Stimulated activated memory B cell treated with anti-CD40 and anti-IgM and Interleukin-4, amounts not matched to agents 10 μg/mL and 1 μg/mL and 100 μg/mL, for 72 hours (primary cell): Measurements from ENCODE around the gene ENTPD5.
"Not testable (repeated sequence)": the region's sequence is repeated elsewhere in the genome, so short reads cannot be mapped to it uniquely, and the experiment has no call there.

ENCODE experiments used
- ATAC-seq: fragments of 150-1000 bp; cut with Tn5 transposase; 2 replicates; pipeline ENCODE4 v1.10.0; 2021
- H3K27ac Mint-ChIP-seq: one replicate; pipeline ENCODE4 v1.8.0; 2022; ENCODE audit warnings: mild to moderate bottlenecking, mixed read lengths
- H3K27me3 Mint-ChIP-seq: one replicate; pipeline ENCODE4 v1.8.0; 2022; ENCODE audit warnings: mixed read lengths
- H3K36me3 Mint-ChIP-seq: one replicate; pipeline ENCODE4 v1.8.0; 2022; ENCODE audit warnings: mixed read lengths
- H3K4me1 Mint-ChIP-seq: one replicate; pipeline ENCODE4 v1.8.0; 2022; ENCODE audit warnings: mixed read lengths
- H3K4me3 Mint-ChIP-seq: one replicate; pipeline ENCODE4 v1.8.0; 2022; ENCODE audit warnings: mild to moderate bottlenecking, moderate library complexity, mixed read lengths
- H3K9me3 Mint-ChIP-seq: one replicate; pipeline ENCODE4 v1.8.0; 2022; ENCODE audit warnings: mixed read lengths

ENTPD5 gene

GRCh38 chr14:74019408-74020137, 485 bp upstream of the ENTPD5 start:
- Mint-ChIP-seq H3K27me3 (no peaks in the 10 kb centered on the region), H3K27ac (peak overlapping the region; percentile 92), H3K36me3 (no peaks in the 10 kb centered on the region), H3K4me1 (peaks cover 16% of the 10 kb centered on the region), H3K4me3 (peak overlapping the region; percentile 91), H3K9me3 (no peaks in the 10 kb centered on the region)
- no peak for ATAC-seq

GRCh38 chr14:74018174-74018585, 908 bp downstream of the ENTPD5 start:
- no peak for ATAC-seq
- H3K9me3 Mint-ChIP-seq: no peaks in the 10 kb centered on the region
- H3K4me3 Mint-ChIP-seq: peak overlapping the region; percentile 91
- peaks cover 6% of the 10 kb centered on the region for H3K36me3 Mint-ChIP-seq
- peak overlapping the region; percentile 92 for H3K27ac Mint-ChIP-seq
- no peaks in the 10 kb centered on the region for H3K27me3 Mint-ChIP-seq
- H3K4me1 Mint-ChIP-seq: peaks cover 16% of the 10 kb centered on the region

GRCh38 chr14:74015963-74016362, 3.1 kb downstream of the ENTPD5 start:
- no peak for ATAC-seq
- Mint-ChIP-seq H3K4me3 (no peak overlapping the region), H3K9me3 (no peaks in the 10 kb centered on the region), H3K4me1 (peaks cover 16% of the 10 kb centered on the region), H3K27ac (no peak overlapping the region), H3K27me3 (no peaks in the 10 kb centered on the region), H3K36me3 (peaks cover 13% of the 10 kb centered on the region)

GRCh38 chr14:74015176-74015575, 3.9 kb downstream of the ENTPD5 start:
- no peak for ATAC-seq
- no peak overlapping the region for H3K4me3 Mint-ChIP-seq
- H3K27ac Mint-ChIP-seq: no peak overlapping the region
- H3K9me3 Mint-ChIP-seq: no peaks in the 10 kb centered on the region
- H3K36me3 Mint-ChIP-seq: peaks cover 17% of the 10 kb centered on the region
- H3K4me1 Mint-ChIP-seq: peaks cover 16% of the 10 kb centered on the region
- no peaks in the 10 kb centered on the region for H3K27me3 Mint-ChIP-seq

- no peak for ATAC-seq
Measured at GRCh38 chr14:74014299-74014698, 4.8 kb downstream of the ENTPD5 start.

GRCh38 chr14:74008843-74009499, 10.1 kb downstream of the ENTPD5 start:
- Mint-ChIP-seq H3K36me3 (peaks cover 27% of the 10 kb centered on the region), H3K27me3 (no peaks in the 10 kb centered on the region), H3K27ac (no peak overlapping the region), H3K9me3 (no peaks in the 10 kb centered on the region), H3K4me1 (no peaks in the 10 kb centered on the region), H3K4me3 (no peak overlapping the region)
- no peak for ATAC-seq

More at GRCh38 chr14:74014299-74014698, 4.8 kb downstream of the ENTPD5 start:
- Mint-ChIP-seq H3K4me3 (no peak overlapping the region), H3K27me3 (no peaks in the 10 kb centered on the region), H3K9me3 (no peaks in the 10 kb centered on the region), H3K4me1 (peaks cover 10% of the 10 kb centered on the region), H3K36me3 (peaks cover 23% of the 10 kb centered on the region), H3K27ac (no peak overlapping the region)

- H3K27me3 Mint-ChIP-seq, H3K4me3 Mint-ChIP-seq, H3K9me3 Mint-ChIP-seq, H3K4me1 Mint-ChIP-seq, ATAC-seq, H3K27ac Mint-ChIP-seq: not testable (repeated sequence)
- peaks cover 27% of the 10 kb centered on the region for H3K36me3 Mint-ChIP-seq
Measured at GRCh38 chr14:74005664-74006063, 13.4 kb downstream of the ENTPD5 start.

- H3K36me3 Mint-ChIP-seq: peaks cover 32% of the 10 kb centered on the region
- H3K27ac Mint-ChIP-seq: no peak overlapping the region
- no peaks in the 10 kb centered on the region for H3K9me3 Mint-ChIP-seq
- no peak overlapping the region for H3K4me3 Mint-ChIP-seq
- ATAC-seq: no peak
- no peaks in the 10 kb centered on the region for H3K27me3 Mint-ChIP-seq
- no peaks in the 10 kb centered on the region for H3K4me1 Mint-ChIP-seq
Measured at GRCh38 chr14:73998726-73999125, 20.4 kb downstream of the ENTPD5 start.

GRCh38 chr14:73997944-73998447, 21.1 kb downstream of the ENTPD5 start:
- H3K4me3 Mint-ChIP-seq: no peak overlapping the region
- no peaks in the 10 kb centered on the region for H3K27me3 Mint-ChIP-seq
- H3K4me1 Mint-ChIP-seq: no peaks in the 10 kb centered on the region
- no peak for ATAC-seq
- H3K9me3 Mint-ChIP-seq: no peaks in the 10 kb centered on the region
- peaks cover 25% of the 10 kb centered on the region for H3K36me3 Mint-ChIP-seq
- no peak overlapping the region for H3K27ac Mint-ChIP-seq

- peaks cover 21% of the 10 kb centered on the region for H3K36me3 Mint-ChIP-seq
- no peaks in the 10 kb centered on the region for H3K9me3 Mint-ChIP-seq
- no peak overlapping the region for H3K27ac Mint-ChIP-seq
- H3K4me1 Mint-ChIP-seq: no peaks in the 10 kb centered on the region
- no peak overlapping the region for H3K4me3 Mint-ChIP-seq
- no peaks in the 10 kb centered on the region for H3K27me3 Mint-ChIP-seq
- ATAC-seq: no peak
Measured at GRCh38 chr14:73997108-73997943, 21.8 kb downstream of the ENTPD5 start.

- H3K27ac Mint-ChIP-seq: no peak overlapping the region
- no peaks in the 10 kb centered on the region for H3K4me1 Mint-ChIP-seq
Measured at GRCh38 chr14:73996731-73997107, 22.4 kb downstream of the ENTPD5 start.

GRCh38 chr14:73995977-73996378, 23.1 kb downstream of the ENTPD5 start:
- no peaks in the 10 kb centered on the region for H3K9me3 Mint-ChIP-seq

More at GRCh38 chr14:73996731-73997107, 22.4 kb downstream of the ENTPD5 start:
- Mint-ChIP-seq H3K36me3 (peaks cover 21% of the 10 kb centered on the region), H3K4me3 (no peak overlapping the region), H3K27me3 (no peaks in the 10 kb centered on the region), H3K9me3 (no peaks in the 10 kb centered on the region)
- ATAC-seq: no peak

GRCh38 chr14:73994926-73995325, 24.2 kb downstream of the ENTPD5 start:
- not testable (repeated sequence) for ATAC-seq, H3K27me3 Mint-ChIP-seq, H3K4me3 Mint-ChIP-seq, H3K9me3 Mint-ChIP-seq, H3K27ac Mint-ChIP-seq, H3K4me1 Mint-ChIP-seq
- peaks cover 13% of the 10 kb centered on the region for H3K36me3 Mint-ChIP-seq

More at GRCh38 chr14:73995977-73996378, 23.1 kb downstream of the ENTPD5 start:
- H3K36me3 Mint-ChIP-seq: peaks cover 20% of the 10 kb centered on the region
- ATAC-seq: no peak
- H3K27ac Mint-ChIP-seq: no peak overlapping the region
- no peaks in the 10 kb centered on the region for H3K4me1 Mint-ChIP-seq
- H3K4me3 Mint-ChIP-seq: no peak overlapping the region
- H3K27me3 Mint-ChIP-seq: no peaks in the 10 kb centered on the region

- no peak overlapping the region for H3K27ac Mint-ChIP-seq
- no peaks in the 10 kb centered on the region for H3K27me3 Mint-ChIP-seq
- H3K4me3 Mint-ChIP-seq: no peak overlapping the region
- H3K4me1 Mint-ChIP-seq: no peaks in the 10 kb centered on the region
- peaks cover 16% of the 10 kb centered on the region for H3K36me3 Mint-ChIP-seq
- ATAC-seq: no peak
- H3K9me3 Mint-ChIP-seq: no peaks in the 10 kb centered on the region
Measured at GRCh38 chr14:73991092-73991491, 28.0 kb downstream of the ENTPD5 start.

GRCh38 chr14:73988656-73989055, 30.4 kb downstream of the ENTPD5 start:
- H3K4me3 Mint-ChIP-seq, H3K9me3 Mint-ChIP-seq, H3K27me3 Mint-ChIP-seq, H3K4me1 Mint-ChIP-seq, H3K27ac Mint-ChIP-seq, ATAC-seq: not testable (repeated sequence)
- H3K36me3 Mint-ChIP-seq: peaks cover 25% of the 10 kb centered on the region
